IMR-90 (cell line): ENCODE data around the gene RTL1. TPM values are rescaled to one million over a fixed set of nuclear protein-coding genes. Genes with fewer than 3 reads are reported as not detected.

ENCODE experiments used
- ATAC-seq: fragments of 200-7000 bp; cut with Tn5 transposase; 2 replicates; pipeline ENCODE4 v1.9.1; 2020; ENCODE audit warnings: low read depth, mild to moderate bottlenecking, moderate library complexity
- BruUV-seq: library from RNA; stranded (reverse); fragments of 400-500 nt; replicated peaks from 2 replicates; lab custom pipeline; 2021; lab: Mats Ljungman, UMichigan
- CTCF ChIA-PET: fragments of 300-600 bp; formaldehyde crosslinking; extraction: SDS; loops from one replicate; lab custom pipeline; 2021; ENCODE audit warnings: antibody characterized with exemption; lab: Yijun Ruan, JAX
- POLR2A ChIA-PET: fragments of 300-600 bp; sonication (Branson Sonifier 250); formaldehyde crosslinking; loops from one replicate; lab custom pipeline; 2022; ENCODE audit warnings: antibody characterized with exemption; ENCODE audit not compliant: unreplicated experiment; lab: Charles Lee
- DNase-seq: peaks from one replicate; pipeline ENCODE4 v3.0.0; 2013
- H2AFZ ChIP-seq: replicated peaks from 2 replicates; pipeline ENCODE3; 2013; ENCODE audit warnings: low read length, mild to moderate bottlenecking; ENCODE audit not compliant: poor library complexity
- H2AK5ac ChIP-seq: 2 replicates; pipeline ENCODE4 v1.6.1; 2013; ENCODE audit warnings: low read depth, low read length, inconsistent platforms
- H2AK9ac ChIP-seq: replicated peaks from 2 replicates; pipeline ENCODE3; 2013; ENCODE audit warnings: mild to moderate bottlenecking, low read depth, low read length, moderate library complexity; ENCODE audit not compliant: poor library complexity
- H2BK120ac ChIP-seq: 2 replicates; pipeline ENCODE4 v1.6.1; 2013; ENCODE audit warnings: low read depth, low read length, inconsistent platforms
- H2BK15ac ChIP-seq: 3 replicates; pipeline ENCODE4 v1.6.1; 2013; ENCODE audit warnings: low read depth, low read length, inconsistent platforms
- H2BK20ac ChIP-seq: 2 replicates; pipeline ENCODE4 v1.6.1; 2013; ENCODE audit warnings: low read depth, mild to moderate bottlenecking, inconsistent platforms, low read length, moderate library complexity
- H2BK5ac ChIP-seq: 2 replicates; pipeline ENCODE4 v1.6.1; 2013; ENCODE audit warnings: mild to moderate bottlenecking, low read depth, low read length, inconsistent platforms; ENCODE audit not compliant: poor library complexity, severe bottlenecking
- H3K14ac ChIP-seq: replicated peaks from 2 replicates; pipeline ENCODE4 v1.6.1; 2013; ENCODE audit warnings: low read depth, low read length, inconsistent platforms
- H3K18ac ChIP-seq: 2 replicates; pipeline ENCODE4 v1.6.1; 2013; ENCODE audit warnings: low read depth, low read length, control low read depth
- H3K23ac ChIP-seq: 2 replicates; pipeline ENCODE4 v1.6.1; 2013; ENCODE audit warnings: low read depth, low read length, inconsistent platforms
- H3K27ac ChIP-seq: 2 replicates; pipeline ENCODE4 v1.5.1; 2013; ENCODE audit warnings: mild to moderate bottlenecking, control low read depth, low read length; ENCODE audit not compliant: insufficient read depth
- H3K27me3 ChIP-seq: 2 replicates; pipeline ENCODE4 v1.6.1; 2013; ENCODE audit warnings: low read length; ENCODE audit not compliant: control insufficient read depth, insufficient read depth
- H3K36me3 ChIP-seq: 2 replicates; pipeline ENCODE4 v1.6.1; 2013; ENCODE audit warnings: low read length, mixed read lengths; ENCODE audit not compliant: control insufficient read depth, insufficient read depth
- H3K4ac ChIP-seq: 2 replicates; pipeline ENCODE4 v1.6.1; 2013; ENCODE audit warnings: low read depth, low read length, inconsistent platforms
- H3K4me1 ChIP-seq: 2 replicates; pipeline ENCODE4 v1.6.1; 2013; ENCODE audit warnings: low read length, mixed read lengths; ENCODE audit not compliant: control insufficient read depth, insufficient read depth
- H3K4me2 ChIP-seq: 2 replicates; pipeline ENCODE4 v1.6.1; 2013; ENCODE audit warnings: low read depth, mild to moderate bottlenecking, control low read depth, low read length, moderate library complexity
- H3K4me3 ChIP-seq: 2 replicates; pipeline ENCODE4 v1.5.1; 2013; ENCODE audit warnings: low read depth, mild to moderate bottlenecking, control low read depth, low read length, moderate library complexity; ENCODE audit not compliant: insufficient read depth
- H3K56ac ChIP-seq: 2 replicates; pipeline ENCODE4 v1.6.1; 2013; ENCODE audit warnings: low read length, inconsistent platforms; ENCODE audit not compliant: insufficient read depth; ENCODE audit errors: extremely low read depth
- H3K79me1 ChIP-seq, 2 experiments: 2 replicates each; pipeline ENCODE4 v1.6.1; 2013; ENCODE audit warnings: low read length in 2 of 2, inconsistent platforms in 1 of 2, low read depth in 1 of 2
- H3K9ac ChIP-seq: 2 replicates; pipeline ENCODE4 v1.6.1; 2013; ENCODE audit warnings: low read depth, low read length, control low read depth
- H3K9me1 ChIP-seq: 2 replicates; pipeline ENCODE4 v1.6.1; 2013; ENCODE audit warnings: low read length, inconsistent platforms; ENCODE audit not compliant: insufficient read depth
- H3K9me3 ChIP-seq: 2 replicates; pipeline ENCODE4 v1.6.1; 2013; ENCODE audit warnings: low read length; ENCODE audit not compliant: control insufficient read depth, insufficient read depth
- H4K20me1 ChIP-seq: 2 replicates; pipeline ENCODE4 v1.6.1; 2013; ENCODE audit warnings: low read length, inconsistent platforms; ENCODE audit not compliant: insufficient read depth
- H4K5ac ChIP-seq: 2 replicates; pipeline ENCODE4 v1.6.1; 2013; ENCODE audit warnings: mild to moderate bottlenecking, low read depth, low read length, control low read depth
- H4K8ac ChIP-seq, 2 experiments: 2 replicates each; pipeline ENCODE4 v1.6.1; 2013; ENCODE audit warnings: low read depth in 2 of 2, low read length in 2 of 2, control low read depth in 1 of 2, inconsistent platforms in 1 of 2
- H4K91ac ChIP-seq: 2 replicates; pipeline ENCODE4 v1.6.1; 2013; ENCODE audit warnings: low read depth, low read length, inconsistent platforms; ENCODE audit not compliant: insufficient read depth
- BHLHE40 ChIP-seq: fragments of 150-350 bp; IDR thresholded peaks from 2 replicates; pipeline ENCODE4 v1.6.1; 2016; ENCODE audit warnings: mild to moderate bottlenecking, low read depth, low read length
- CEBPB ChIP-seq: IDR thresholded peaks from 2 replicates; pipeline ENCODE4 v1.6.1; 2012; ENCODE audit warnings: low read depth, low read length, improper control_type of control experiment
- CHD1 ChIP-seq: IDR thresholded peaks from 2 replicates; pipeline ENCODE4 v1.6.1; 2012; ENCODE audit warnings: low read depth, low read length, improper control_type of control experiment
- MAFK ChIP-seq: IDR thresholded peaks from 2 replicates; pipeline ENCODE4 v1.6.1; 2012; ENCODE audit warnings: low read depth, low read length, improper control_type of control experiment
- MAZ ChIP-seq: IDR thresholded peaks from 2 replicates; pipeline ENCODE4 v1.6.1; 2012; ENCODE audit warnings: low read depth, mild to moderate bottlenecking, low read length, improper control_type of control experiment, moderate library complexity, borderline replicate concordance
- MXI1 ChIP-seq: IDR thresholded peaks from 2 replicates; pipeline ENCODE4 v1.6.1; 2012; ENCODE audit warnings: low read depth, mild to moderate bottlenecking, low read length, moderate library complexity, borderline replicate concordance
- NFE2L2 ChIP-seq: fragments of 150-350 bp; IDR thresholded peaks from 2 replicates; pipeline ENCODE4 v1.6.1; 2016; ENCODE audit warnings: low read depth, mild to moderate bottlenecking, low read length
- RAD21 ChIP-seq: IDR thresholded peaks from 2 replicates; pipeline ENCODE4 v1.6.1; 2012; ENCODE audit warnings: low read length, improper control_type of control experiment
- RFX5 ChIP-seq: IDR thresholded peaks from 2 replicates; pipeline ENCODE4 v1.8.0; 2012; ENCODE audit warnings: low read depth, mild to moderate bottlenecking, low read length, moderate library complexity
- SMC3 ChIP-seq: fragments of 150-350 bp; IDR thresholded peaks from 2 replicates; pipeline ENCODE4 v1.6.1; 2016; ENCODE audit warnings: low read depth, mild to moderate bottlenecking, antibody characterized with exemption, low read length, moderate library complexity
- WGBS, 2 experiments: methylation state at CpG; one replicate each; pipeline versions ENCODE4 v1.1.5 to v1.1.7; 2013; ENCODE audit warnings: missing lambda C conversion rate in 2 of 2; ENCODE audit not compliant: insufficient read length in 1 of 2; ENCODE audit errors: extremely low coverage in 2 of 2; 5-methylcytosine and 5-hydroxymethylcytosine counted together
- dilution Hi-C: fragments of 300-500 bp; cut with HindIII; formaldehyde crosslinking; loops from one replicate; pipeline ENCODE4 v1.14.3; 2018; ENCODE audit warnings: low sequenced_read_pairs; ENCODE audit not compliant: unreplicated experiment
- in situ Hi-C: fragments of 300-500 bp; cut with MboI; formaldehyde crosslinking; loops from 3 replicates; pipeline ENCODE4 v1.14.3; 2019; ENCODE audit warnings: low sequenced_read_pairs, inconsistent platforms, mixed read lengths
- intact Hi-C: fragments of 100-400 bp; cut with micrococcal nuclease; formaldehyde crosslinking; loops from 2 replicates; pipeline ENCODE4 v1.10.0; 2022
- polyA plus RNA-seq, 3 experiments: library from polyadenylated mRNA; depleted of rRNA; stranded (reverse); fragments of >200 nt; gene quantifications; 2 replicates each; pipeline ENCODE4 v1.2.3, GENCODE V29; 2012; ENCODE audit warnings: low replicate concordance in 1 of 3
- total RNA-seq: library from RNA; depleted of rRNA; stranded (reverse); fragments of >200 nt; gene quantifications from 2 replicates; pipeline ENCODE4 v1.2.3, GENCODE V29; 2012
- TF ChIP-seq, protein P1 (sequence below): fragments of 150-350 bp; IDR thresholded peaks from 2 replicates; pipeline ENCODE4 v1.6.1; 2017; ENCODE audit warnings: mild to moderate bottlenecking, antibody characterized with exemption, low read length, low read depth
- TF ChIP-seq, protein P2 (sequence below): fragments of 150-350 bp; IDR thresholded peaks from 2 replicates; pipeline ENCODE4 v1.6.1; 2016; ENCODE audit warnings: low read depth, mild to moderate bottlenecking, low read length, moderate library complexity, borderline replicate concordance
- TF ChIP-seq, protein P3 (sequence below): conservative IDR thresholded peaks from 2 replicates; pipeline ENCODE4 v1.5.1; 2012; ENCODE audit warnings: mild to moderate bottlenecking, low read depth, low read length, improper control_type of control experiment

RTL1 gene
- total and polyA plus RNA-seq, 2 of the 4 experiments (the other 2 are of a cell fraction) = not detected

DNA sequence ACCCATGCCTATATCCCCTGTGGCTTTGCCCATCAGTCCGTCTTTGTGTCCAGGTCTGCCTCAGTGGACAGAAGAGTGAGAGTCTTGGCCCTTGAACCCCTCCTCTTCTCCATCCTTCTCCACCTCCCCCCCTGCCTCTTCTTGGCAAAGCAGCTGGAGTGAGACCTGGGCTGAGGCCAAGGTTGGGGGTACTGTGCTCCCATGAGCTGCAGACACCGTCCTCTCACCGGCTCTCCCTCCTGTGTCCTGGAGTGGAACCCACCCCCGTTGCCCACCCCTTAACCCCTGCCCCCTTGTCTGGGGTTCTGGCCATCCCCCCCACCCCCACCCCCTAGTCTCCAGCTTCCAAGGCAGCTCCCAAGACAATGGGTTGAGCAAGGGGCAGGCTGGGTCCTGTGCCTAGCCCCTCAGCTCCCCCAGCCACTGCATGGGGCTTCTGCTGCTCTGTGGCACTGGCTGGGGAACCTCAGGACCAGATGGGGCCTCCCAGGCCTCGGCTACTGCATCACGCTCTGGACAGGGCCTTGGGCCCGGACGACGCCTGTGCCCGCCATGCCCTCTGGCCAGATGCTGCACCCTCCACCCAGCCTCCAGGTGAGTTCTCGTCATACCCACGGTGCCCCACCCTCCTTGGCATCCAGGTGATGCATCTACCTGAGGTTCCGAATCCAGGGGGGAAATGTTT lies 35.7 kb downstream of the RTL1 start:
- DNase-seq = no peak
- H3K23ac ChIP-seq = no peak overlapping the region
- in situ Hi-C loops = no loop called here

More for the DNA sequence above, 35.7 kb downstream of the RTL1 start:
- ChIA-PET CTCF (no interaction called here), POLR2A (no interaction called here)
- no peak for TF ChIP-seq MAFK
- TF ChIP-seq, protein P1, sequence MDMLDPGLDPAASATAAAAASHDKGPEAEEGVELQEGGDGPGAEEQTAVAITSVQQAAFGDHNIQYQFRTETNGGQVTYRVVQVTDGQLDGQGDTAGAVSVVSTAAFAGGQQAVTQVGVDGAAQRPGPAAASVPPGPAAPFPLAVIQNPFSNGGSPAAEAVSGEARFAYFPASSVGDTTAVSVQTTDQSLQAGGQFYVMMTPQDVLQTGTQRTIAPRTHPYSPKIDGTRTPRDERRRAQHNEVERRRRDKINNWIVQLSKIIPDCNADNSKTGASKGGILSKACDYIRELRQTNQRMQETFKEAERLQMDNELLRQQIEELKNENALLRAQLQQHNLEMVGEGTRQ = no peak
- no peak for TF ChIP-seq SMC3
- no peak for TF ChIP-seq CEBPB
- TF ChIP-seq RAD21 = no peak
- TF ChIP-seq, protein P2, sequence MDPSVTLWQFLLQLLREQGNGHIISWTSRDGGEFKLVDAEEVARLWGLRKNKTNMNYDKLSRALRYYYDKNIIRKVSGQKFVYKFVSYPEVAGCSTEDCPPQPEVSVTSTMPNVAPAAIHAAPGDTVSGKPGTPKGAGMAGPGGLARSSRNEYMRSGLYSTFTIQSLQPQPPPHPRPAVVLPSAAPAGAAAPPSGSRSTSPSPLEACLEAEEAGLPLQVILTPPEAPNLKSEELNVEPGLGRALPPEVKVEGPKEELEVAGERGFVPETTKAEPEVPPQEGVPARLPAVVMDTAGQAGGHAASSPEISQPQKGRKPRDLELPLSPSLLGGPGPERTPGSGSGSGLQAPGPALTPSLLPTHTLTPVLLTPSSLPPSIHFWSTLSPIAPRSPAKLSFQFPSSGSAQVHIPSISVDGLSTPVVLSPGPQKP = no peak
- TF ChIP-seq NFE2L2 = no peak
- TF ChIP-seq MXI1 = no peak
- TF ChIP-seq BHLHE40 = no peak
- TF ChIP-seq, protein P3, sequence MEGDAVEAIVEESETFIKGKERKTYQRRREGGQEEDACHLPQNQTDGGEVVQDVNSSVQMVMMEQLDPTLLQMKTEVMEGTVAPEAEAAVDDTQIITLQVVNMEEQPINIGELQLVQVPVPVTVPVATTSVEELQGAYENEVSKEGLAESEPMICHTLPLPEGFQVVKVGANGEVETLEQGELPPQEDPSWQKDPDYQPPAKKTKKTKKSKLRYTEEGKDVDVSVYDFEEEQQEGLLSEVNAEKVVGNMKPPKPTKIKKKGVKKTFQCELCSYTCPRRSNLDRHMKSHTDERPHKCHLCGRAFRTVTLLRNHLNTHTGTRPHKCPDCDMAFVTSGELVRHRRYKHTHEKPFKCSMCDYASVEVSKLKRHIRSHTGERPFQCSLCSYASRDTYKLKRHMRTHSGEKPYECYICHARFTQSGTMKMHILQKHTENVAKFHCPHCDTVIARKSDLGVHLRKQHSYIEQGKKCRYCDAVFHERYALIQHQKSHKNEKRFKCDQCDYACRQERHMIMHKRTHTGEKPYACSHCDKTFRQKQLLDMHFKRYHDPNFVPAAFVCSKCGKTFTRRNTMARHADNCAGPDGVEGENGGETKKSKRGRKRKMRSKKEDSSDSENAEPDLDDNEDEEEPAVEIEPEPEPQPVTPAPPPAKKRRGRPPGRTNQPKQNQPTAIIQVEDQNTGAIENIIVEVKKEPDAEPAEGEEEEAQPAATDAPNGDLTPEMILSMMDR = no peak
- TF ChIP-seq RFX5 = no peak
- TF ChIP-seq MAZ = no peak
- TF ChIP-seq CHD1 = no peak
- H3K4me1 ChIP-seq = no peaks in the 10 kb centered on the region; the same call in none of the 2 replicates
- H3K4me2 ChIP-seq = no peak overlapping the region
- H2AK9ac ChIP-seq = no peak overlapping the region
- peaks cover 42% of the 10 kb centered on the region for H3K36me3 ChIP-seq
- H2BK120ac ChIP-seq = no peak overlapping the region
- H2AFZ ChIP-seq = no peak overlapping the region
- no peak overlapping the region for H4K91ac ChIP-seq
- intact Hi-C loops (no loop called here), dilution Hi-C loops (no loop called here)
- H2AK5ac ChIP-seq = no peak overlapping the region
- no TSS peak for BruUV-seq
- H4K5ac ChIP-seq = no peak overlapping the region
- H3K27me3 ChIP-seq = no peaks in the 10 kb centered on the region
- no peak overlapping the region for H2BK5ac ChIP-seq
- peaks cover 5 to 62% of the 10 kb centered on the region in 2 experiments; a peak in 3 of 4 replicates for H3K79me1 ChIP-seq
- peaks cover 3% of the 10 kb centered on the region; the same call in 1 of the 2 replicates for H3K9me1 ChIP-seq
- H3K9me3 ChIP-seq = no peaks in the 10 kb centered on the region
- H3K4ac ChIP-seq = no peak overlapping the region
- no peak overlapping the region for H3K18ac ChIP-seq
- H3K56ac ChIP-seq = no peak overlapping the region
- H4K20me1 ChIP-seq = peaks cover 80% of the 10 kb centered on the region
- H2BK20ac ChIP-seq = no peak overlapping the region
- no peak overlapping the region for H3K27ac ChIP-seq
- H2BK15ac ChIP-seq = no peak overlapping the region
- no peak overlapping the region for H3K14ac ChIP-seq
- H3K9ac ChIP-seq = no peak overlapping the region
- 100% methylated on average over 3 of the region's 13 CpGs; no CpG with 5 or more reads in 1 of the 2 experiments for WGBS, 2 experiments
- no peak overlapping the region for H4K8ac ChIP-seq
- no peak overlapping the region for H3K4me3 ChIP-seq
- ATAC-seq = no peak
